ENCODE data around the gene DACT1. TPM values are rescaled to one million over a fixed set of nuclear protein-coding genes. Genes with fewer than 3 reads are reported as not detected.

DACT1 gene
- total and polyA plus RNA-seq, 4 donors = 0.32 to 3.8 (median 1.6) TPM

DNA sequence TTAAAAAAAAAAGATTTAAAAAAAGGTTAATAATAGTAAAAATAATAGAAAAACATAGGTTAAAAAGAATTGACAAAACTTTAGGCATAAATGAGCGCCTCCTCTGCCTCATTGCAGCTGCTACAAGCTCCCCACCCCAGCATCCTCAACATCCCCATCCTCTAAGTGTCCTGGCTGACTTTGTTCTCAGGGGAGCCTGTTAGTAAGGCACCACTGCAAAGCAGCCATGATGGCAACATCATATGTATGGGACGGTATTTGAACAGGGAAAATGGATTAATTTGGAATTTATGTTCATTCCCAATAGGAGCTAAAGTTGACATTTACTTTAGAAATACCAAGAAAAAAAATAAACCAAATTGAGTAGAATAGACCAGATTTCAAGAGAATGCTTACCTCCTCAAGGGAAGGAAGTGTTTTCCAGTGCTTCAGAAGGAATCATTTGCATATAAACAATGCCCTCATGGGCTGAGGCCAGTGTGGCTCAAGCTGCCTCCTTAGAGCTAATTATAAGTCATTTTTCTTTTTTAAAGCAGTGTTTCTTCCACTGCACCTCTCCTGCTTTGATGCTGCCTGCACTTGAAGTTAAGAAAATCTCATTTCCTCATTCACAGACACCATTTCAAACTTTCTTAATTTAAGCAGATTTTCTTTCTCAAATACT, 59.6 kb downstream of the DACT1 start:
- H3K27ac ChIP-seq (ENCODE audit: low read depth in 1 of 2, low read length in 2 of 2) = no peak overlapping the region
- DNase-seq (ENCODE audit: low spot score) = no peak
- no peaks in the 10 kb centered on the region for H3K36me3 ChIP-seq (ENCODE audit: control insufficient read depth in 4 of 4, insufficient read depth in 3 of 4, low read depth in 1 of 4, low read length in 3 of 4)
- no peak for TF ChIP-seq HNF4A (conservative IDR thresholded peaks at IDR 0.05)
- no peak for TF ChIP-seq FOXA1 (IDR thresholded peaks at IDR 0.05)
- TF ChIP-seq, protein P1, sequence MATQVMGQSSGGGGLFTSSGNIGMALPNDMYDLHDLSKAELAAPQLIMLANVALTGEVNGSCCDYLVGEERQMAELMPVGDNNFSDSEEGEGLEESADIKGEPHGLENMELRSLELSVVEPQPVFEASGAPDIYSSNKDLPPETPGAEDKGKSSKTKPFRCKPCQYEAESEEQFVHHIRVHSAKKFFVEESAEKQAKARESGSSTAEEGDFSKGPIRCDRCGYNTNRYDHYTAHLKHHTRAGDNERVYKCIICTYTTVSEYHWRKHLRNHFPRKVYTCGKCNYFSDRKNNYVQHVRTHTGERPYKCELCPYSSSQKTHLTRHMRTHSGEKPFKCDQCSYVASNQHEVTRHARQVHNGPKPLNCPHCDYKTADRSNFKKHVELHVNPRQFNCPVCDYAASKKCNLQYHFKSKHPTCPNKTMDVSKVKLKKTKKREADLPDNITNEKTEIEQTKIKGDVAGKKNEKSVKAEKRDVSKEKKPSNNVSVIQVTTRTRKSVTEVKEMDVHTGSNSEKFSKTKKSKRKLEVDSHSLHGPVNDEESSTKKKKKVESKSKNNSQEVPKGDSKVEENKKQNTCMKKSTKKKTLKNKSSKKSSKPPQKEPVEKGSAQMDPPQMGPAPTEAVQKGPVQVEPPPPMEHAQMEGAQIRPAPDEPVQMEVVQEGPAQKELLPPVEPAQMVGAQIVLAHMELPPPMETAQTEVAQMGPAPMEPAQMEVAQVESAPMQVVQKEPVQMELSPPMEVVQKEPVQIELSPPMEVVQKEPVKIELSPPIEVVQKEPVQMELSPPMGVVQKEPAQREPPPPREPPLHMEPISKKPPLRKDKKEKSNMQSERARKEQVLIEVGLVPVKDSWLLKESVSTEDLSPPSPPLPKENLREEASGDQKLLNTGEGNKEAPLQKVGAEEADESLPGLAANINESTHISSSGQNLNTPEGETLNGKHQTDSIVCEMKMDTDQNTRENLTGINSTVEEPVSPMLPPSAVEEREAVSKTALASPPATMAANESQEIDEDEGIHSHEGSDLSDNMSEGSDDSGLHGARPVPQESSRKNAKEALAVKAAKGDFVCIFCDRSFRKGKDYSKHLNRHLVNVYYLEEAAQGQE (IDR thresholded peaks at IDR 0.05) = no peak
- TF ChIP-seq, protein P2, sequence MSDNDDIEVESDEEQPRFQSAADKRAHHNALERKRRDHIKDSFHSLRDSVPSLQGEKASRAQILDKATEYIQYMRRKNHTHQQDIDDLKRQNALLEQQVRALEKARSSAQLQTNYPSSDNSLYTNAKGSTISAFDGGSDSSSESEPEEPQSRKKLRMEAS (IDR thresholded peaks at IDR 0.05) = no peak
- TF ChIP-seq, protein P3, sequence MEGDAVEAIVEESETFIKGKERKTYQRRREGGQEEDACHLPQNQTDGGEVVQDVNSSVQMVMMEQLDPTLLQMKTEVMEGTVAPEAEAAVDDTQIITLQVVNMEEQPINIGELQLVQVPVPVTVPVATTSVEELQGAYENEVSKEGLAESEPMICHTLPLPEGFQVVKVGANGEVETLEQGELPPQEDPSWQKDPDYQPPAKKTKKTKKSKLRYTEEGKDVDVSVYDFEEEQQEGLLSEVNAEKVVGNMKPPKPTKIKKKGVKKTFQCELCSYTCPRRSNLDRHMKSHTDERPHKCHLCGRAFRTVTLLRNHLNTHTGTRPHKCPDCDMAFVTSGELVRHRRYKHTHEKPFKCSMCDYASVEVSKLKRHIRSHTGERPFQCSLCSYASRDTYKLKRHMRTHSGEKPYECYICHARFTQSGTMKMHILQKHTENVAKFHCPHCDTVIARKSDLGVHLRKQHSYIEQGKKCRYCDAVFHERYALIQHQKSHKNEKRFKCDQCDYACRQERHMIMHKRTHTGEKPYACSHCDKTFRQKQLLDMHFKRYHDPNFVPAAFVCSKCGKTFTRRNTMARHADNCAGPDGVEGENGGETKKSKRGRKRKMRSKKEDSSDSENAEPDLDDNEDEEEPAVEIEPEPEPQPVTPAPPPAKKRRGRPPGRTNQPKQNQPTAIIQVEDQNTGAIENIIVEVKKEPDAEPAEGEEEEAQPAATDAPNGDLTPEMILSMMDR (IDR thresholded peaks at IDR 0.05; ENCODE audit: low read depth, low read length, missing input control) = no peak
- TF ChIP-seq, protein P4, sequence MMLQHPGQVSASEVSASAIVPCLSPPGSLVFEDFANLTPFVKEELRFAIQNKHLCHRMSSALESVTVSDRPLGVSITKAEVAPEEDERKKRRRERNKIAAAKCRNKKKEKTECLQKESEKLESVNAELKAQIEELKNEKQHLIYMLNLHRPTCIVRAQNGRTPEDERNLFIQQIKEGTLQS (IDR thresholded peaks at IDR 0.05) = no peak
- TF ChIP-seq YY1 (IDR thresholded peaks at IDR 0.05) = no peak
- no peak for TF ChIP-seq TAF1 (conservative IDR thresholded peaks at IDR 0.05)
- TF ChIP-seq SP1 (IDR thresholded peaks at IDR 0.05) = no peak
- TF ChIP-seq FOXA2 (IDR thresholded peaks at IDR 0.05) = no peak
- TF ChIP-seq HNF4G (IDR thresholded peaks at IDR 0.05) = no peak
- TF ChIP-seq RXRA (IDR thresholded peaks at IDR 0.05) = no peak
- TF ChIP-seq EGR1 (IDR thresholded peaks at IDR 0.05; ENCODE audit: low read depth in 2 of 2) = no peak
- TF ChIP-seq GABPA (IDR thresholded peaks at IDR 0.05 in 1 of 2, conservative IDR thresholded peaks at IDR 0.05 in 1 of 2) = no peak
- TF ChIP-seq NR2F2 (IDR thresholded peaks at IDR 0.05) = no peak
- H3K4me3 ChIP-seq (ENCODE audit: low read depth in 1 of 3, low read length in 3 of 3) = no peak overlapping the region
- H3K27me3 ChIP-seq (ENCODE audit: control insufficient read depth in 4 of 4, insufficient read depth in 4 of 4, low read length in 3 of 4) = no peaks in the 10 kb centered on the region
- no peak overlapping the region for H3K9ac ChIP-seq (ENCODE audit: low read depth in 1 of 2, low read length in 2 of 2)
- H3K9me3 ChIP-seq (ENCODE audit: control insufficient read depth in 4 of 4, low read length in 3 of 4) = no peaks in the 10 kb centered on the region
- H3K4me1 ChIP-seq (ENCODE audit: control insufficient read depth in 4 of 4, insufficient read depth in 4 of 4, low read length in 3 of 4) = peaks cover 0 to 9% (median 4%) of the 10 kb centered on the region in 4 donors
- WGBS = 91% methylated on average over 2 of the region's 2 CpGs

Other genes with a start within 250 kb of the DACT1 start
- gene TOMM20L, start 242.0 kb upstream of the DACT1 start, total RNA-seq = not detected
- not detected for gene TOMM20L, start 242.0 kb upstream of the DACT1 start, polyA plus RNA-seq
- 10 to 100 TPM in 1 of 2 donors, 1 to 10 TPM in 1; 8.4 to 14.5 TPM for gene TIMM9, start 210.4 kb upstream of the DACT1 start, total RNA-seq
- gene TIMM9, start 210.4 kb upstream of the DACT1 start, polyA plus RNA-seq = 10 to 100 TPM; 20.2 to 38.1 TPM
- gene KIAA0586, start 210.2 kb upstream of the DACT1 start, total RNA-seq = 10 to 100 TPM in 1 of 2 donors, 1 to 10 TPM in 1; 9.9 to 18.2 TPM
- gene KIAA0586, start 210.2 kb upstream of the DACT1 start, polyA plus RNA-seq = 1 to 10 TPM; 3.6 to 5.8 TPM